Right hindlimb (tissue), 1 donor: ENCODE results near the gene POLR1H.
A peak's percentile ranks its signal among the peaks of the same experiment; 100 is the strongest.

Experiments used
- DNase-seq: peaks from one replicate; pipeline ENCODE4 v3.0.0-alpha.2; 2018

Gene POLR1H

GRCh38 chr6:30097902-30098768, 37.1 kb downstream of the POLR1H start:
- DNase-seq, result no peak

DNA sequence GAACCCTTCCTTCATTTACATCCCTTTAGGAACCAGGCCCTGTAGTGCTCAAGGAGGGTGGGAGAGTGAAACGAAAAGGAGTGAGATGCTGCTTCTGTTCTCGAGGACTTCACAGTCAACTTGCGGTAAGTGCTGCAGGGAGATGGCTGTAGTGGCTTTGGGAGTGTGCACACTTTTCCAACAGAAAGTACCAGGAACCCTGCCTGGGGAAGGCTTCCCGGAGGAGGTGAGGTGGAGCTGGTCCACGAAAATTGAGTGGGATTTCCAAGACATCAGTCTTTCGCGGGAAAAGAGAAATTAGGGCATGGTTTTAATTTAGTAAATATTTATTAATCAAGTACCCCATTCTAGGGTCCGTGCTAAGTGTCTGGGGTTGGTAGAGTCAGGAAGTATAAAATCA, 39.1 kb downstream of the POLR1H start:
- no peak for DNase-seq

- DNase-seq, result no peak
These were observed 39.7 kb downstream of the POLR1H start for GRCh38 chr6:30100585-30101443.

- DNase-seq, result peak; percentile 87
These were observed 40.7 kb downstream of the POLR1H start for GRCh38 chr6:30101444-30102413.

GRCh38 chr6:30102414-30102969, 41.4 kb downstream of the POLR1H start:
- no peak for DNase-seq

- peak; percentile 82 for DNase-seq
These were observed 42.2 kb downstream of the POLR1H start for GRCh38 chr6:30102970-30103871.

GRCh38 chr6:30103872-30104179, 42.8 kb downstream of the POLR1H start:
- DNase-seq, result no peak

- DNase-seq, result no peak
These were observed 43.6 kb downstream of the POLR1H start for GRCh38 chr6:30104661-30105060.

GRCh38 chr6:30111266-30111856, 50.3 kb downstream of the POLR1H start:
- no peak for DNase-seq

GRCh38 chr6:30112402-30112994, 51.4 kb downstream of the POLR1H start:
- DNase-seq, result no peak

GRCh38 chr6:30113003-30113759, 52.1 kb downstream of the POLR1H start, which contains the start of gene TRIM31:
TSS of gene TRIM31 (minus strand) at chr6:30113090. CDS start at chr6:30112805, 285 bp downstream.
- no peak for DNase-seq

GRCh38 chr6:30113841-30114240, 52.8 kb downstream of the POLR1H start:
- DNase-seq, result no peak
